RWPE2 (cell line): ENCODE data around the gene CRY2.

Experiments used
- ATAC-seq: fragments of 200-7000 bp; cut with Tn5 transposase; 3 replicates; pipeline ENCODE4 v1.9.1; 2021; ENCODE audit warnings: low read depth
- DNase-seq: peaks from one replicate; pipeline ENCODE4 v3.0.0-alpha.2; 2020; ENCODE audit warnings: low spot score
- H3K27ac ChIP-seq: fragments of 450-650 bp; 2 replicates; pipeline ENCODE4 v1.5.1; 2017; ENCODE audit warnings: mild to moderate bottlenecking; ENCODE audit not compliant: poor library complexity, severe bottlenecking
- H3K27me3 ChIP-seq: fragments of 250-450 bp; sonication (Bioruptor Pico); 2 replicates; pipeline ENCODE4 v1.5.1; 2021; ENCODE audit warnings: mild to moderate bottlenecking, moderate library complexity; ENCODE audit not compliant: insufficient read depth, poor library complexity, severe bottlenecking
- H3K36me3 ChIP-seq: fragments of 250-450 bp; sonication (Bioruptor Pico); 2 replicates; pipeline ENCODE4 v1.5.1; 2020; ENCODE audit warnings: low read depth, mild to moderate bottlenecking, moderate library complexity
- H3K4me1 ChIP-seq: fragments of 250-450 bp; sonication (Bioruptor Pico); 2 replicates; pipeline ENCODE4 v1.5.1; 2021; ENCODE audit warnings: mild to moderate bottlenecking, moderate library complexity; ENCODE audit not compliant: insufficient read depth, poor library complexity, severe bottlenecking
- H3K4me3 ChIP-seq: fragments of 250-450 bp; sonication (Bioruptor Pico); 2 replicates; pipeline ENCODE4 v1.5.1; 2021; ENCODE audit warnings: mild to moderate bottlenecking, moderate library complexity; ENCODE audit not compliant: severe bottlenecking
- H3K9me3 ChIP-seq: fragments of 250-450 bp; sonication (Bioruptor Pico); 2 replicates; pipeline ENCODE4 v1.5.1; 2021; ENCODE audit warnings: mild to moderate bottlenecking, moderate library complexity; ENCODE audit not compliant: severe bottlenecking
- TF ChIP-seq, protein P1 (sequence below): fragments of 450-650 bp; IDR thresholded peaks from one replicate; pipeline ENCODE4 v1.5.1; 2017; ENCODE audit warnings: mild to moderate bottlenecking, moderate library complexity; ENCODE audit not compliant: poor library complexity, severe bottlenecking

CRY2 gene

DNA sequence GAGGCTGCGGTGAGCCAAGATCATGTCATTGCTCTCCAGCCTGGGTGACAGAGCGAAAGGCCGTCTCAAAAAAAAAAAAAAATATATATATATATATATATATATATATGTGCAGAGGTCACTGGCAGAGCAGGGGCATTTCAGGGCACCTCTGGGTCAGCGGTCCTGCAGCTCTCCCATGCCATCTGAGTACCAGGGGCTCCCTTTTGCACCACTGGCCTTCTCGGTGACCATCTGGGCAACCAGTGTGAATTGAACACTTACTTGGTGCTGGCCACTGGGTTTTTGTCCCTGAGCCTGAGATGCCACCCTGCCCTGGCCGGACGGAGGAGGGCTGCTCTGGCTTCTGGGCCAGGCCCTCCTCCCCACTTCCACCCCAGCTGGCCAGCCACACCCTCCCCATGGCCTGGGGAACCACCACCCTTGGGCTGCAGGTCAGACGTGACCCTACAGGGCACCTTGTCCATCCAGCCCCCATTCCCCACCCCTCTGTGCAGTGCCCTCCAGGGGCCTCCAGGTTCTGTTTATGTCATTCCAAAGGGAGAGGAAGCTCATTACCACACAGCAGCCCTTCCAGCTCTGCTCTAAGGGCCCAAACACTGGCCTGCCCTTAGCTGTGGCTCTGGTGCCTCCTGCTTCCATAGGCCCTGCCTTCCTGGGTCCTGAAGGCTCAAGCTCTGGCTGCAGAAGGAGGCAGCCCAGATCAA, 48.4 kb downstream of the CRY2 start:
- H3K36me3 ChIP-seq: no peaks in the 10 kb centered on the region
- ATAC-seq (no peak), DNase-seq (no peak)
- H3K9me3 ChIP-seq: no peaks in the 10 kb centered on the region
- H3K27ac ChIP-seq: no peak overlapping the region
- no peak overlapping the region for H3K4me3 ChIP-seq
- no peaks in the 10 kb centered on the region for H3K27me3 ChIP-seq
- TF ChIP-seq, protein P1, sequence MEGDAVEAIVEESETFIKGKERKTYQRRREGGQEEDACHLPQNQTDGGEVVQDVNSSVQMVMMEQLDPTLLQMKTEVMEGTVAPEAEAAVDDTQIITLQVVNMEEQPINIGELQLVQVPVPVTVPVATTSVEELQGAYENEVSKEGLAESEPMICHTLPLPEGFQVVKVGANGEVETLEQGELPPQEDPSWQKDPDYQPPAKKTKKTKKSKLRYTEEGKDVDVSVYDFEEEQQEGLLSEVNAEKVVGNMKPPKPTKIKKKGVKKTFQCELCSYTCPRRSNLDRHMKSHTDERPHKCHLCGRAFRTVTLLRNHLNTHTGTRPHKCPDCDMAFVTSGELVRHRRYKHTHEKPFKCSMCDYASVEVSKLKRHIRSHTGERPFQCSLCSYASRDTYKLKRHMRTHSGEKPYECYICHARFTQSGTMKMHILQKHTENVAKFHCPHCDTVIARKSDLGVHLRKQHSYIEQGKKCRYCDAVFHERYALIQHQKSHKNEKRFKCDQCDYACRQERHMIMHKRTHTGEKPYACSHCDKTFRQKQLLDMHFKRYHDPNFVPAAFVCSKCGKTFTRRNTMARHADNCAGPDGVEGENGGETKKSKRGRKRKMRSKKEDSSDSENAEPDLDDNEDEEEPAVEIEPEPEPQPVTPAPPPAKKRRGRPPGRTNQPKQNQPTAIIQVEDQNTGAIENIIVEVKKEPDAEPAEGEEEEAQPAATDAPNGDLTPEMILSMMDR: no peak
- no peaks in the 10 kb centered on the region for H3K4me1 ChIP-seq

DNA sequence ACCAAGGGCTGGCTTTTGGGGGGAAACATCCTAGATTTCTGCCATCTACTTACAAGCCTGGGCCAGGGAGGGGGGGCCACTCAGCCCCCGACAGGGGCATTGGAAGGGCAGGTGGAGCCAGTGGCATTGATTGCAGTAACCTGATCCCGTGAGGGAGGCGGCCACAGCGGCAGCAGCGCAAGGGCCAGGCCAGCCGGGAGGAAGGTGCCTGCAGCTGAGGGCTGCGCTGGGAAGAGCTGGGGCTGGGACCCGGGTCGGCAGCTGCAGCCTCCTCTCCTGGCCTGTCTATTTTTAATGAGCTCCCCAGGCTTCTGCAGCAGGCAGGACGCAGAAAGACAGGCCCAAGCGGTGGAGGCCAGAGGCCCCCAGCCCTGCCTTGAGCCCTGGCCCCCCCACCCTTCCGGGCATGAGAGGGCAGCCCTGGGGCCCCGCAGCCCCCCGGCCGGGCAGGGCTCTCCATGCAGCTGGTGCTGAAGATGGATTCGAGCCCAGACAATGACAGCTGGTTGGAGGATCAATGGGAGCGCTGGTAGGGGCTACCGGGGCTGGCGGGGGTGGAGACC, 49.2 kb downstream of the CRY2 start:
- TF ChIP-seq, protein P1: no peak
- Histone ChIP-seq H3K4me3 (no peak overlapping the region), H3K4me1 (no peaks in the 10 kb centered on the region), H3K9me3 (no peaks in the 10 kb centered on the region), H3K27ac (no peak overlapping the region), H3K36me3 (no peaks in the 10 kb centered on the region), H3K27me3 (no peaks in the 10 kb centered on the region)
- no peak for DNase-seq
- peak; percentile 22; the same call in 1 of the 3 replicates for ATAC-seq

DNA sequence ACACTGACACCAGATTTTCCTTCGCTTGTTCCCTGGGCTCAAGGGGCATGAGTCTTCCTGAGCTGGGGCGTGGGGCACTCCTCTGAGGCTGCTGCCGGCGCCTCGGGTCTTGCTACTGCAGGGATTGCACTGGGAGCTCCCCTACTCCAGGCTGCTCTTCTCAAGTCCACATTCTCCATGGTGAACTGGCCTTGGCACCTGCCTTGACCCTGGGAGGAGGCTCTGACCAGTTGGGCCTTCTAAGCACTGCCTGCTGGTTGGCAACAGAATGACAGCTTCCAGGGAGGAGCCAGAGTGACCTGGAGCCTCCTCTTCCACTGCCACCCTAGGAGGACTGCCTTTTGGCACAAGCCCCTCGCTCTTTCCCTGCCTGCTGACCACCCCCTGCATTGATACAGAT, 50.3 kb downstream of the CRY2 start:
- TF ChIP-seq, protein P1: no peak
- no peaks in the 10 kb centered on the region for H3K27me3 ChIP-seq
- H3K36me3 ChIP-seq: no peaks in the 10 kb centered on the region
- DNase-seq (no peak), ATAC-seq (no peak)
- no peaks in the 10 kb centered on the region for H3K4me1 ChIP-seq
- no peak overlapping the region for H3K27ac ChIP-seq
- H3K4me3 ChIP-seq: no peak overlapping the region
- no peaks in the 10 kb centered on the region for H3K9me3 ChIP-seq

DNA sequence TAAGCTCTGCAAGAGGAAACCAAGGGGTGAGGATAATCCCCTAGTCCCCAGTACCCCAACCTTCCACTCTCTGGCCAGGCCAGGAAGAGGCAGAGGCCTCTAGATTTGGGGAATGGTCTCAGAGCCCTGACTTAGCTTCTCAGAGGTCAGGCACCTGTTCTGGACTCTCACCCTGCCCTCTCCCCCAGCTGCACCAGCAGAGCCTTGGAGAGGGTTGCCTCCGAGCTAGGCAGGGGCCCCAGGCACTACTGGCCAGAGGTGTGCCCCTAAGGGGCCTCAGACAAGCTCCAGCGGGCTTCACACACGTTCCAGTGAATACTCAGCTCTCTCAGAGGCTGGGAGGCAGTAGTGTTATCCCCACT, 51.8 kb downstream of the CRY2 start:
- no peaks in the 10 kb centered on the region for H3K27me3 ChIP-seq
- no peaks in the 10 kb centered on the region for H3K36me3 ChIP-seq
- H3K27ac ChIP-seq: no peak overlapping the region
- no peaks in the 10 kb centered on the region for H3K9me3 ChIP-seq
- TF ChIP-seq, protein P1: no peak
- ATAC-seq (no peak), DNase-seq (no peak)
- no peaks in the 10 kb centered on the region for H3K4me1 ChIP-seq
- H3K4me3 ChIP-seq: peak overlapping the region; percentile 44
